Measurements from ENCODE around the gene JADE1. TPM values are rescaled to one million over a fixed set of nuclear protein-coding genes. Genes with fewer than 3 reads are reported as not detected.

JADE1 gene
- total RNA-seq, 2 experiments from 2014 or later, result 33.2 to 39.4 TPM

DNA sequence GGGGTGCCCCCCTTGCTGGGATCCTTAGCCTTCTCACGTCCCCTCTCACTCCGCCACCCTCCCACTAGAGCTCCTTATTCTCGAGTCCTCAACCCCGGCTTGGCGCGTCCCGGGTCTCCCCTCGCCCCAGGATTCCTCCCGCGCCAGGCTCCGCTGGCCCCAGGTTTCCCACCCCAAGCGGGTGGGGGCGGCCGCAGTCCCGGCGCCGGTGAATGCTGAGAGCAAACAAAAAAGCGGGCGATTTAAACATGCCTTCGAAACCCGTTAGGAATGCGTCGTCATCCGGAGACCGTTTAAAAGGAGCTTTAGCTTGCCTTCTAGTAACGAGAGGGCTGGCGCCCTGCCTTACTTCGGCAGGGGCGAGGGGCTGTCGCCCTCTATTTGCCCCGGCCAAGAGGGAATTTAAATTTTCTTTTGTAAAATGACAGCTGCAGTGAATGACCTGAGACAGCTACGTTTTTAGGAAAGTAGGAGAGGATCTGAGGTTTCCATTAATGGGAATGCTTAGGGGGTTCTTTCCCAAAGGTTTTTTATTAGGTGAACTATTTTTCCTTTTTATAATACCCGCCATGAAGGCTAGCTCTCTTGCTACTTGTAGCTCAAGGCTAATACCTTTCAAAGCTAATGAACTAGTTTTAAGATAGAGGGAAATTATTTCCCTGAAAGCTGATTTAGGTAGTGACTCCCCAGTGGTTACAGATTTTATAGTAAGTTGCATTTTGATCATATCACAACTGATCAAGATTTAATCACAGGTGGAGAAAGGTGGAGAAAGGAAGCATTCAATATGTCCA lies 3.1 kb downstream of the JADE1 start:
- Mint-ChIP-seq H3K4me3 (peak overlapping the region; percentile 85), H3K4me1 (peaks cover 30% of the 10 kb centered on the region), H3K27ac (peak overlapping the region; percentile 94), H3K27me3 (no peaks in the 10 kb centered on the region), H3K9me3 (no peaks in the 10 kb centered on the region), H3K36me3 (ENCODE audit: low read depth) (peaks cover 14% of the 10 kb centered on the region)
- peak; percentile 63 for DNase-seq
- ChIA-PET CTCF (interaction anchor here (0.6 to 1.4 kb wide), 6 partner anchors 11 to 61 kb away, joined by 3 to 8 read pairs (median 3); no protein-coding TSS in a partner anchor), POLR2A (interaction anchor here (1.2 kb wide), 1 partner anchor 283 kb away, joined by 3 read pairs; the partner anchor contains the start of gene C4orf33)

DNA sequence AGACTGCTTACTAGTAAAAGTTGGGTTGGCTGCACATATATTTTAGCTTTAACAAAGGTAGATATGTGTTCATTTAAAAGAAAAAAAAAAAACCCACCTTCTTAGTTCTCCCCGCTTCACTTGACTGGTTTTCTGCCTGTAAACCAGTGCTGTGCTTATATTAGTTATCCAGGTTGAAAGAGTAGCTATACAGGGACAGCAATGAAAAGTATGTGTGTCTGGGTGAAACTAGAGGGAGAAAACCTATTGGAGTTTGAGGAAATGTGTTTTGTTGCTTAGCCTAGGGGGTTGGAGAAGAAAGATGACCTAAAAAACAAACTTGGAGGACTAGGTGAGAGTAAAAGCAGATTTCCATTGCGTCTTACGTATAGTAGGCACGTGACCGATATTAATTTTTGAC lies 4.5 kb downstream of the JADE1 start:
- no peak for DNase-seq
- CTCF ChIA-PET, result interaction anchor here (0.7 to 1.0 kb wide), 3 partner anchors 10 to 31 kb away, joined by 3 to 4 read pairs (median 3); no protein-coding TSS in a partner anchor
- H3K27me3 Mint-ChIP-seq, result no peaks in the 10 kb centered on the region
- H3K4me1 Mint-ChIP-seq, result peaks cover 39% of the 10 kb centered on the region
- H3K27ac Mint-ChIP-seq, result peak overlapping the region; percentile 94
- H3K36me3 Mint-ChIP-seq (ENCODE audit: low read depth), result peaks cover 20% of the 10 kb centered on the region
- H3K9me3 Mint-ChIP-seq, result no peaks in the 10 kb centered on the region
- peak overlapping the region; percentile 85 for H3K4me3 Mint-ChIP-seq
- POLR2A ChIA-PET, result no interaction called here

GRCh38 chr4:128818442-128818841 lies 8.9 kb downstream of the JADE1 start:
- H3K4me1 Mint-ChIP-seq, result peaks cover 49% of the 10 kb centered on the region
- H3K9me3 Mint-ChIP-seq, result no peaks in the 10 kb centered on the region
- ChIA-PET POLR2A (no interaction called here), CTCF (interaction anchor here (1.2 to 1.7 kb wide), 3 partner anchors 9 to 23 kb away, joined by 4 to 6 read pairs (median 5); partner anchors contain the start of gene JADE1)
- DNase-seq, result no peak
- H3K36me3 Mint-ChIP-seq (ENCODE audit: low read depth), result peaks cover 28% of the 10 kb centered on the region
- H3K4me3 Mint-ChIP-seq, result no peak overlapping the region
- H3K27me3 Mint-ChIP-seq, result no peaks in the 10 kb centered on the region
- H3K27ac Mint-ChIP-seq, result no peak overlapping the region

DNA sequence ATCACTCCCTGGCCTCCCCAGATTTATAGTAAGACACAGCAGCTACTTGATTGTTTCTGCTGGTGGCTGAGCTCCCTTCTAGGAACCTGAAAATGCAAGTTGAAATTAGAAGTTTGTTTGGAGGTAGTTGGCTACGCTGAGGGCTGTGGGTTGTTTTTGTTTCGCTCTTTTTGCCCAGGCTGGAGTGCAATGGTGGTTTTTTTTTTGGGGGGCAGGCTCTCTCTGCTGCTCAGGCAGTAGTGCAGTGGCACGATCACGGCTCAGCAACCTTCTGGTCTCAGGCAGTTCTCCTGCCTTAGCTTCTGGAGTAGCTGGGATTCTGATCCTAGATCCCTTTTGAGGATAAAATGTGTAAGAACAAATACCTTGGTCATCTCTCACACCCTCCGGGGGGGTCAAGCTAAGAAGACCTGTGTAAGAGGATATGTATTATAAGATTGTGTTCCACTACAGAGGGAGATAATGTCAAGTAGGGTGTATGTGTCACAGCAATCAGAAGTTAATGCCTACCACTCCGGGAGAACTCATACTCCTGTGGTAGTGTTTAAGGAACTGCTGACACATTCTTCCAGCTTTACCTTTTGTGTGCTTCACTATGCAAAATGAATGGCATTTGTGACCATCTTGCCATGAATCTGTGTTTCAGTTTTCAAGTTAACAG lies 9.7 kb downstream of the JADE1 start:
- ChIA-PET POLR2A (no interaction called here), CTCF (interaction anchor here (0.5 to 1.7 kb wide), 4 partner anchors 10 to 28 kb away, joined by 3 to 6 read pairs (median 4); partner anchors contain the start of gene JADE1)
- H3K36me3 Mint-ChIP-seq (ENCODE audit: low read depth), result peaks cover 26% of the 10 kb centered on the region
- peaks cover 44% of the 10 kb centered on the region for H3K4me1 Mint-ChIP-seq
- no peaks in the 10 kb centered on the region for H3K27me3 Mint-ChIP-seq
- DNase-seq, result no peak
- no peaks in the 10 kb centered on the region for H3K9me3 Mint-ChIP-seq
- peak overlapping the region; percentile 77 for H3K27ac Mint-ChIP-seq
- H3K4me3 Mint-ChIP-seq, result no peak overlapping the region

DNA sequence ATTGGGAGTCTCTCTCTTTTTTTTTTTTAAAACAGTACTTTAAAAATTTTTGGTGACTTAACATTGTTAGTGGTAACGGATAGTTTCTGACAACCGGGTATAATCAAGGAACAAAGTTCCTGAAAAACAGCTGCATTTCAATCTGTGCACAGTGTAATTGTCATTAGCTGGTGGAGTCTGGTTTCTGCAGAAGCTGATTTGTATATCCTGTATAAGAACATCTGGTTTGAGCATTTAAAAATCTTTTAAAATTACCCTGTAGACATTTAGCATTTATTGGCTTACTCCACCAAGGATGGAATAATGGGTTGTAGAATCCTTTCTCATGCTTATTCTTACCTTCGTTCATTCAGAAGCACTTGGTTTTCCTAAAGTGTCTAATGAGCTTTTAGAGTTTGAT lies 11.2 kb downstream of the JADE1 start:
- ChIA-PET POLR2A (no interaction called here), CTCF (interaction anchor here (1.8 kb wide), 1 partner anchor 18 kb away, joined by 5 read pairs; no protein-coding TSS in a partner anchor)
- H3K9me3 Mint-ChIP-seq, result no peaks in the 10 kb centered on the region
- no peak for DNase-seq
- no peaks in the 10 kb centered on the region for H3K27me3 Mint-ChIP-seq
- H3K27ac Mint-ChIP-seq, result no peak overlapping the region
- no peak overlapping the region for H3K4me3 Mint-ChIP-seq
- H3K4me1 Mint-ChIP-seq, result peaks cover 45% of the 10 kb centered on the region
- peaks cover 26% of the 10 kb centered on the region for H3K36me3 Mint-ChIP-seq (ENCODE audit: low read depth)

DNA sequence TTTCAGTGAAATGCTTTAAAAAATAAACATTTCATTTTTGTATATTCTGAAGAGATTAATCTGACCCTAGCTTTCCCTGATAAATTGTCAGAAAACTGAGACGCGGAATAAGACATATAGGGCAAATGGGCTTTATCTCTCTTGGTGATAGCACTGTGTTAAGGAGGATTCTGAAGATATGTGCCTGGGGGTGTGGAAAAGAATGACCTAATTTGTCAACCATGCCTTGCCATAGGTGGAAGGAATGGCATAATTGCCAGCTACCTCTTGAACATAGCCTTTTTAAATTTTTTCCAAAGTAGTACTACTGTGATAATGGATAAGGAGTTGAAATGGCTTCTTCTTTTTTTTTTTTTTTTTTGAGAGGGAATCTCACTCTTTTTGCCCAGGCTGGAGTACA lies 11.7 kb downstream of the JADE1 start:
- no peak overlapping the region for H3K27ac Mint-ChIP-seq
- H3K4me1 Mint-ChIP-seq, result peaks cover 46% of the 10 kb centered on the region
- ChIA-PET CTCF (interaction anchor here (1.8 kb wide), 1 partner anchor 17 kb away, joined by 5 read pairs; no protein-coding TSS in a partner anchor), POLR2A (no interaction called here)
- H3K36me3 Mint-ChIP-seq (ENCODE audit: low read depth), result peaks cover 24% of the 10 kb centered on the region
- DNase-seq, result no peak
- no peak overlapping the region for H3K4me3 Mint-ChIP-seq
- no peaks in the 10 kb centered on the region for H3K9me3 Mint-ChIP-seq
- H3K27me3 Mint-ChIP-seq, result no peaks in the 10 kb centered on the region

- peaks cover 54% of the 10 kb centered on the region for H3K4me1 Mint-ChIP-seq
- no peak overlapping the region for H3K27ac Mint-ChIP-seq
- H3K36me3 Mint-ChIP-seq (ENCODE audit: low read depth), result peaks cover 22% of the 10 kb centered on the region
- no peak for DNase-seq
- no peaks in the 10 kb centered on the region for H3K9me3 Mint-ChIP-seq
- H3K27me3 Mint-ChIP-seq, result no peaks in the 10 kb centered on the region
- POLR2A ChIA-PET, result no interaction called here
- no peak overlapping the region for H3K4me3 Mint-ChIP-seq
- CTCF ChIA-PET, result interaction anchor here (0.5 to 1.6 kb wide), 5 partner anchors 9 to 856 kb away, joined by 3 to 8 read pairs (median 4); no protein-coding TSS in a partner anchor
Measured at GRCh38 chr4:128823025-128823661, 13.6 kb downstream of the JADE1 start.

DNA sequence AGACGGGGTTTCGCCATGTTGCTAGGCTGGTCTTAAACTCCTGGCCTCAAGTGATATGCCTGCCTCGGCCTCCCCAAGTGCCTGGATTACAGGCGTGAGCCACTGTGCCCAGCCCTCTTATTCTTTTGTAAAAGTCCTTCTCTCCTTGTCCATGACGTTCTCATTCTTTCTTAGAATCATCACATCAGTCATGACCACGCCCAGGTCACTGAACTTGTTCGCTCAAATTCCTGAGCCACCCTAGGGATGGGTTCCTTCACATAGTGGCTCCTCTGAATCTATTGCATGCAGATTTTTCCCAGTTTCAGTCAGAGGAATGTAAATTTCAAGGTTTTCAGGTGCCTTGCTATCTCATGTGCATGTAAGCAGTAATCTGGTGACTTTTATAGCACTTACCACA lies 15.7 kb downstream of the JADE1 start:
- peaks cover 4% of the 10 kb centered on the region for H3K9me3 Mint-ChIP-seq
- POLR2A ChIA-PET, result no interaction called here
- H3K36me3 Mint-ChIP-seq (ENCODE audit: low read depth), result peaks cover 20% of the 10 kb centered on the region
- no peaks in the 10 kb centered on the region for H3K27me3 Mint-ChIP-seq
- no peak overlapping the region for H3K4me3 Mint-ChIP-seq
- H3K4me1 Mint-ChIP-seq, result peaks cover 46% of the 10 kb centered on the region
- no peak for DNase-seq
- CTCF ChIA-PET, result no interaction called here
- H3K27ac Mint-ChIP-seq, result no peak overlapping the region

GRCh38 chr4:128827296-128827695 lies 17.8 kb downstream of the JADE1 start:
- no peaks in the 10 kb centered on the region for H3K27me3 Mint-ChIP-seq
- H3K9me3 Mint-ChIP-seq, result peaks cover 4% of the 10 kb centered on the region
- DNase-seq, result no peak
- peak overlapping the region; percentile 65 for H3K27ac Mint-ChIP-seq
- peaks cover 53% of the 10 kb centered on the region for H3K4me1 Mint-ChIP-seq
- ChIA-PET CTCF (interaction anchor here (0.7 to 1.1 kb wide), 2 partner anchors 14 to 25 kb away, joined by 3 to 4 read pairs; no protein-coding TSS in a partner anchor), POLR2A (no interaction called here)
- no peak overlapping the region for H3K4me3 Mint-ChIP-seq
- H3K36me3 Mint-ChIP-seq (ENCODE audit: low read depth), result peaks cover 21% of the 10 kb centered on the region

GRCh38 chr4:128830906-128831503 lies 21.5 kb downstream of the JADE1 start:
- ChIA-PET POLR2A (no interaction called here), CTCF (interaction anchor here (0.7 to 1.4 kb wide), 3 partner anchors 10 to 32 kb away, joined by 4 to 6 read pairs (median 5); no protein-coding TSS in a partner anchor)
- no peak for DNase-seq
- H3K27ac Mint-ChIP-seq, result peak overlapping the region; percentile 0
- H3K36me3 Mint-ChIP-seq (ENCODE audit: low read depth), result peaks cover 30% of the 10 kb centered on the region
- peaks cover 4% of the 10 kb centered on the region for H3K9me3 Mint-ChIP-seq
- H3K4me3 Mint-ChIP-seq, result no peak overlapping the region
- H3K27me3 Mint-ChIP-seq, result no peaks in the 10 kb centered on the region
- peaks cover 39% of the 10 kb centered on the region for H3K4me1 Mint-ChIP-seq

GRCh38 chr4:128831531-128832242 lies 22.2 kb downstream of the JADE1 start:
- DNase-seq, result no peak
- H3K36me3 Mint-ChIP-seq (ENCODE audit: low read depth), result peaks cover 32% of the 10 kb centered on the region
- ChIA-PET CTCF (interaction anchor here (0.6 to 1.0 kb wide), 3 partner anchors 10 to 497 kb away, joined by 3 to 4 read pairs (median 3); no protein-coding TSS in a partner anchor), POLR2A (no interaction called here)
- H3K4me1 Mint-ChIP-seq, result peaks cover 33% of the 10 kb centered on the region
- no peak overlapping the region for H3K4me3 Mint-ChIP-seq
- peaks cover 4% of the 10 kb centered on the region for H3K9me3 Mint-ChIP-seq
- peak overlapping the region; percentile 0 for H3K27ac Mint-ChIP-seq
- no peaks in the 10 kb centered on the region for H3K27me3 Mint-ChIP-seq

- no peak for DNase-seq
- Mint-ChIP-seq H3K27me3 (no peaks in the 10 kb centered on the region), H3K36me3 (ENCODE audit: low read depth) (peaks cover 26% of the 10 kb centered on the region), H3K27ac (peak overlapping the region; percentile 48), H3K4me1 (peaks cover 29% of the 10 kb centered on the region), H3K9me3 (peaks cover 4% of the 10 kb centered on the region), H3K4me3 (no peak overlapping the region)
- CTCF ChIA-PET, result interaction anchor here (0.5 to 1.0 kb wide), 3 partner anchors 9 to 497 kb away, joined by 3 read pairs; no protein-coding TSS in a partner anchor
- POLR2A ChIA-PET, result no interaction called here
Measured at GRCh38 chr4:128832243-128832625, 22.7 kb downstream of the JADE1 start.

All from activated CD4-positive, alpha-beta T cell treated with anti-CD3 and anti-CD28 coated beads, Interleukin-2, amount 10 ng/mL, durations not matched to agents 7 days and 5 days (primary cell).